ENCODE data around the gene EIF2S3B. TPM values are rescaled to one million over a fixed set of nuclear protein-coding genes. Genes with fewer than 3 reads are reported as not detected.
"Not testable (repeated sequence)": the region's sequence is repeated elsewhere in the genome, so short reads cannot be mapped to it uniquely, and the experiment has no call there.

EIF2S3B gene
- total RNA-seq, 2 experiments from 2014 or later = 0.95 to 1.0 TPM

GRCh38 chr12:10466311-10466710 lies 39.4 kb upstream of the EIF2S3B start:
- ChIA-PET POLR2A (no interaction called here), CTCF (ENCODE audit: unreplicated experiment) (no interaction called here)
- H3K4me2 ChIP-seq (ENCODE audit: low read length) = no peak overlapping the region
- H4K20me1 ChIP-seq (ENCODE audit: insufficient read depth, low read length) = no peaks in the 10 kb centered on the region
- H3K79me2 ChIP-seq (ENCODE audit: insufficient read depth, low read depth, low read length) = no peaks in the 10 kb centered on the region
- H3K4me3 ChIP-seq (ENCODE audit: low read depth, low read length, poor library complexity, severe bottlenecking) = no peak overlapping the region
- DNase-seq (ENCODE audit: low spot score) = no peak
- H3K9me2 ChIP-seq (ENCODE audit: insufficient read depth, low read length) = no peaks in the 10 kb centered on the region
- TF ChIP-seq CTCF (conservative IDR thresholded peaks at IDR 0.05; ENCODE audit: low read length) (no peak), EZH2phosphoT487 (IDR thresholded peaks at IDR 0.05; ENCODE audit: borderline replicate concordance, low read depth, low read length) (no peak)
- no peak overlapping the region for H3K27ac ChIP-seq (ENCODE audit: low read depth, low read length, poor library complexity, severe bottlenecking)
- no peak overlapping the region for H2AFZ ChIP-seq (ENCODE audit: low read length)
- H3K9me3 ChIP-seq (ENCODE audit: low read length) = peaks cover 19% of the 10 kb centered on the region; the same call in 1 of the 2 replicates
- H3K36me3 ChIP-seq (ENCODE audit: insufficient read depth, low read length) = no peaks in the 10 kb centered on the region; the same call in 1 of the 2 replicates
- BruUV-seq (replicated peaks) = no TSS peak
- intact Hi-C loops (cut with micrococcal nuclease; ENCODE audit: unreplicated experiment) = no loop called here
- no peaks in the 10 kb centered on the region for H3K4me1 ChIP-seq (ENCODE audit: insufficient read depth, low read length, poor library complexity, severe bottlenecking)

GRCh38 chr12:10469701-10470100 lies 36.0 kb upstream of the EIF2S3B start:
- H2AFZ ChIP-seq (ENCODE audit: low read length) = no peak overlapping the region
- POLR2A ChIA-PET = no interaction called here
- no peaks in the 10 kb centered on the region for H4K20me1 ChIP-seq (ENCODE audit: insufficient read depth, low read length)
- peaks cover 8% of the 10 kb centered on the region; the same call in 1 of the 2 replicates for H3K9me3 ChIP-seq (ENCODE audit: low read length)
- no peak for TF ChIP-seq CTCF (conservative IDR thresholded peaks at IDR 0.05; ENCODE audit: low read length)
- no peak for TF ChIP-seq EZH2phosphoT487 (IDR thresholded peaks at IDR 0.05; ENCODE audit: borderline replicate concordance, low read depth, low read length)
- DNase-seq (ENCODE audit: low spot score) = no peak
- H3K4me2 ChIP-seq (ENCODE audit: low read length) = no peak overlapping the region
- CTCF ChIA-PET (ENCODE audit: unreplicated experiment) = no interaction called here
- no TSS peak for BruUV-seq (replicated peaks)
- H3K79me2 ChIP-seq (ENCODE audit: insufficient read depth, low read depth, low read length) = no peaks in the 10 kb centered on the region
- H3K4me1 ChIP-seq (ENCODE audit: insufficient read depth, low read length, poor library complexity, severe bottlenecking) = no peaks in the 10 kb centered on the region
- no peak overlapping the region for H3K27ac ChIP-seq (ENCODE audit: low read depth, low read length, poor library complexity, severe bottlenecking)
- no peak overlapping the region for H3K4me3 ChIP-seq (ENCODE audit: low read depth, low read length, poor library complexity, severe bottlenecking)
- intact Hi-C loops (cut with micrococcal nuclease; ENCODE audit: unreplicated experiment) = no loop called here
- H3K9me2 ChIP-seq (ENCODE audit: insufficient read depth, low read length) = no peaks in the 10 kb centered on the region
- no peaks in the 10 kb centered on the region; the same call in 1 of the 2 replicates for H3K36me3 ChIP-seq (ENCODE audit: insufficient read depth, low read length)

GRCh38 chr12:10472808-10473207 lies 32.9 kb upstream of the EIF2S3B start:
- H3K9me3 ChIP-seq (ENCODE audit: low read length); H2AFZ ChIP-seq (ENCODE audit: low read length); intact Hi-C loops (cut with micrococcal nuclease; ENCODE audit: unreplicated experiment); H3K4me3 ChIP-seq (ENCODE audit: low read depth, low read length, poor library complexity, severe bottlenecking); H3K9me2 ChIP-seq (ENCODE audit: insufficient read depth, low read length); H3K27ac ChIP-seq (ENCODE audit: low read depth, low read length, poor library complexity, severe bottlenecking); BruUV-seq (replicated peaks); H3K36me3 ChIP-seq (ENCODE audit: insufficient read depth, low read length); H3K79me2 ChIP-seq (ENCODE audit: insufficient read depth, low read depth, low read length); POLR2A ChIA-PET; H3K4me1 ChIP-seq (ENCODE audit: insufficient read depth, low read length, poor library complexity, severe bottlenecking); DNase-seq (ENCODE audit: low spot score); CTCF ChIA-PET (ENCODE audit: unreplicated experiment); H4K20me1 ChIP-seq (ENCODE audit: insufficient read depth, low read length); H3K4me2 ChIP-seq (ENCODE audit: low read length): not testable (repeated sequence)

GRCh38 chr12:10481901-10482300 lies 23.8 kb upstream of the EIF2S3B start:
- H3K36me3 ChIP-seq (ENCODE audit: insufficient read depth, low read length); POLR2A ChIA-PET; CTCF ChIA-PET (ENCODE audit: unreplicated experiment); H4K20me1 ChIP-seq (ENCODE audit: insufficient read depth, low read length); BruUV-seq (replicated peaks); H3K27ac ChIP-seq (ENCODE audit: low read depth, low read length, poor library complexity, severe bottlenecking); H3K4me1 ChIP-seq (ENCODE audit: insufficient read depth, low read length, poor library complexity, severe bottlenecking); H2AFZ ChIP-seq (ENCODE audit: low read length); H3K9me2 ChIP-seq (ENCODE audit: insufficient read depth, low read length); H3K79me2 ChIP-seq (ENCODE audit: insufficient read depth, low read depth, low read length); H3K4me3 ChIP-seq (ENCODE audit: low read depth, low read length, poor library complexity, severe bottlenecking); H3K9me3 ChIP-seq (ENCODE audit: low read length); DNase-seq (ENCODE audit: low spot score); H3K4me2 ChIP-seq (ENCODE audit: low read length); intact Hi-C loops (cut with micrococcal nuclease; ENCODE audit: unreplicated experiment): not testable (repeated sequence)

- not testable (repeated sequence) for DNase-seq (ENCODE audit: low spot score)
- POLR2A ChIA-PET = interaction anchor here (0.6 to 0.7 kb wide), 4 partner anchors 52 to 543 kb away, joined by 3 read pairs; no protein-coding TSS in a partner anchor
Measured at GRCh38 chr12:10487328-10487727, 18.4 kb upstream of the EIF2S3B start.

More at GRCh38 chr12:10487328-10487727, 18.4 kb upstream of the EIF2S3B start:
- H3K4me2 ChIP-seq (ENCODE audit: low read length); CTCF ChIA-PET (ENCODE audit: unreplicated experiment); H3K27ac ChIP-seq (ENCODE audit: low read depth, low read length, poor library complexity, severe bottlenecking); H3K9me3 ChIP-seq (ENCODE audit: low read length); H3K79me2 ChIP-seq (ENCODE audit: insufficient read depth, low read depth, low read length); H3K9me2 ChIP-seq (ENCODE audit: insufficient read depth, low read length); H4K20me1 ChIP-seq (ENCODE audit: insufficient read depth, low read length); H3K4me1 ChIP-seq (ENCODE audit: insufficient read depth, low read length, poor library complexity, severe bottlenecking); intact Hi-C loops (cut with micrococcal nuclease; ENCODE audit: unreplicated experiment); H3K36me3 ChIP-seq (ENCODE audit: insufficient read depth, low read length); BruUV-seq (replicated peaks); H3K4me3 ChIP-seq (ENCODE audit: low read depth, low read length, poor library complexity, severe bottlenecking); H2AFZ ChIP-seq (ENCODE audit: low read length): not testable (repeated sequence)
